ENCODE data around the gene ZBTB17. TPM values are rescaled to one million over a fixed set of nuclear protein-coding genes. Genes with fewer than 3 reads are reported as not detected.

Gene ZBTB17
- total and polyA plus RNA-seq, 2 of the 4 experiments (the other 2 are of a cell fraction) = 26.3 to 58.2 TPM

DNA sequence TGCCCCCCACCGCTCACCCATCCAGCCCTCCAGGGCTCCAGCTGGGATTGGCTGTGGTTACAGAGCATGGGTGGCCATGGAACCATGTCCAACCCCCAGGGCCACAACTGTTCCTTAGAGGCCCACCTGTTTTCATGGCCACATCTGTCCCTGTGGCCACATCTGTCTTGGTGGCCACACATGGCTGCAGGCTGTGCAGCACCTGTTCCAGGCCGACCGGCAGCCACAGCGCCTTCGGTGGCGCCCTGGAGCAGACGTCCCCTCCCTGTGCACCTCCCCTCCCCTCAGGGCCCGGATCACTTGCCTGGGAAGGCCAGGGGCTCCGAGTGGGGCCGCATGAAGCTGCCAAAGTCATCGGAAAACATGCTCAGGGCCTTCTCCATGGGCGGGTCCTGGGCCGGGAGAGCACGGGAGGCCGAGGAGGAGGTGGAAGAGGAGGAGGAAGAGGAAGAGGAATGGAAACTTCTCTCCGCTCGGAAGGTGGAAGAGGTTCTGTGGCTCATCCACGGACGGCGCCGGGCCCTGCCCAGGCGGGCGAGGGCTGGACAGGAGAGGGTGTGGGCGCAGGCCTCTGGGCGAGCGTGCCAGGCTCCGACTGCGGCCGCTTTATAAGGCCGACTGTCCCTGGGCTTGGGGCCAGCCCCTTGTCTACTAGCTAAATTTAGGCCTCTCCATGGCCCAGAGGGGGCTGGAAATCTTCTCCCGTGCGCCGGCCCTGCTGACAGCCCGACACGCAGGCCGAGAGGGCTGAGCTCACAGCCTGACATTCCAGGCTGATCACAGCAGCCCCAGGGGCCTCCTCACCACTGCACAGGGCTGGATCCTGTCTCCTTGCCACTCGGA lies 41.8 kb upstream of the ZBTB17 start, which contains the start of gene HSPB7 (continued):
- TF ChIP-seq, protein P1, sequence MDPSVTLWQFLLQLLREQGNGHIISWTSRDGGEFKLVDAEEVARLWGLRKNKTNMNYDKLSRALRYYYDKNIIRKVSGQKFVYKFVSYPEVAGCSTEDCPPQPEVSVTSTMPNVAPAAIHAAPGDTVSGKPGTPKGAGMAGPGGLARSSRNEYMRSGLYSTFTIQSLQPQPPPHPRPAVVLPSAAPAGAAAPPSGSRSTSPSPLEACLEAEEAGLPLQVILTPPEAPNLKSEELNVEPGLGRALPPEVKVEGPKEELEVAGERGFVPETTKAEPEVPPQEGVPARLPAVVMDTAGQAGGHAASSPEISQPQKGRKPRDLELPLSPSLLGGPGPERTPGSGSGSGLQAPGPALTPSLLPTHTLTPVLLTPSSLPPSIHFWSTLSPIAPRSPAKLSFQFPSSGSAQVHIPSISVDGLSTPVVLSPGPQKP (IDR thresholded peaks at IDR 0.05; ENCODE audit: borderline replicate concordance, low read depth, low read length) = no peak

DNA sequence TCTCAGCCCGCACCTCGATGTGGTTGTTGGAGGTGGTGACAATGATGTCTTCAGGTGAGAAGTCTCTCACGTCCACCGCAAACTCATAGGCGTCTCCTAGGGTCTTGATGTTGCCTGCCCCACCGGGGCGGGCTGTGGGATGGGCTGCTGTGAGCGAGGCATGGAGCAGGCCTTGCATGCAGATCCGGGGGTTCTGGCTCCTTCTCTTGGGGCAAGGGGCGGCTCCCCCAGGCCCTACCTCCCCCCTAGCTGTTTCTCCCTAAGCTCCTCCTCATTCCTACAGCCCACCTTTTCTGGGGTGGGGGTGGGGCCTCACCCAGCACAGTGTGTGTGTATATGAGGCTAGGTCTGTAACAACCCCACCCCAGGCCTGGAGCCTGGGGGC lies 41.2 kb upstream of the ZBTB17 start:
- POLR2A ChIA-PET (ENCODE audit: unreplicated experiment) = no interaction called here
- Histone ChIP-seq H3K4ac (ENCODE audit: low read depth, low read length) (no peak overlapping the region), H3K56ac (ENCODE audit: extremely low read depth, insufficient read depth, low read length) (no peak overlapping the region), H3K18ac (ENCODE audit: low read depth, low read length) (no peak overlapping the region), H3K9me1 (ENCODE audit: insufficient read depth, low read length) (peaks cover 3% of the 10 kb centered on the region), H3K79me1 (ENCODE audit: low read depth in 1 of 2, low read length in 2 of 2) (no peaks in the 10 kb centered on the region), H2AK5ac (ENCODE audit: low read depth, low read length) (0 out of 2 replicates have a peak overlapping the region, but pooled peaks have one; percentile 48), H2BK5ac (ENCODE audit: low read depth, low read length, poor library complexity, severe bottlenecking) (no peak overlapping the region), H3K23ac (ENCODE audit: low read depth, low read length) (no peak overlapping the region), H2BK15ac (ENCODE audit: low read depth, low read length) (no peak overlapping the region), H2AK9ac (replicated peaks; ENCODE audit: low read depth, low read length, poor library complexity) (peak overlapping the region; percentile 84), H3K9me3 (ENCODE audit: control insufficient read depth, insufficient read depth, low read length) (no peaks in the 10 kb centered on the region), H2BK120ac (ENCODE audit: low read depth, low read length) (no peak overlapping the region), H4K8ac (ENCODE audit: low read depth in 2 of 2, low read length in 2 of 2) (no peak overlapping the region; a peak in 1 of 4 replicates), H4K91ac (ENCODE audit: insufficient read depth, low read depth, low read length) (no peak overlapping the region), H3K4me3 (ENCODE audit: insufficient read depth, low read depth, low read length) (no peak overlapping the region), H3K4me1 (ENCODE audit: control insufficient read depth, insufficient read depth, low read length) (peaks cover 31% of the 10 kb centered on the region), H3K27ac (ENCODE audit: insufficient read depth, low read length) (no peak overlapping the region), H3K4me2 (ENCODE audit: low read depth, low read length) (no peak overlapping the region), H3K36me3 (ENCODE audit: control insufficient read depth, insufficient read depth, low read length) (no peaks in the 10 kb centered on the region), H4K5ac (ENCODE audit: low read depth, low read length) (no peak overlapping the region), H4K20me1 (ENCODE audit: insufficient read depth, low read length) (no peaks in the 10 kb centered on the region), H3K27me3 (ENCODE audit: control insufficient read depth, insufficient read depth, low read length) (no peaks in the 10 kb centered on the region), H3K14ac (replicated peaks; ENCODE audit: low read depth, low read length) (no peak overlapping the region), H3K9ac (ENCODE audit: low read depth, low read length) (no peak overlapping the region), H2BK20ac (ENCODE audit: low read depth, low read length) (no peak overlapping the region), H2AFZ (replicated peaks; ENCODE audit: low read length, poor library complexity) (peak overlapping the region; percentile 94)
- no TSS peak for BruUV-seq (replicated peaks)
- intact Hi-C loops (cut with micrococcal nuclease) (no loop called here), in situ Hi-C loops (cut with MboI; ENCODE audit: low sequenced_read_pairs) (no loop called here), dilution Hi-C loops (cut with HindIII; ENCODE audit: low sequenced_read_pairs, unreplicated experiment) (no loop called here)
- no peak for ATAC-seq (ENCODE audit: low read depth)
- 60% methylated on average over 2 of the region's 10 CpGs; no CpG with 5 or more reads in 1 of the 2 experiments for WGBS, 2 experiments (ENCODE audit: extremely low coverage in 2 of 2, insufficient read length in 1 of 2)
- no peak for DNase-seq
- CTCF ChIA-PET = no interaction called here
- no peak for TF ChIP-seq RAD21 (IDR thresholded peaks at IDR 0.05; ENCODE audit: low read length)
- TF ChIP-seq, protein P2, sequence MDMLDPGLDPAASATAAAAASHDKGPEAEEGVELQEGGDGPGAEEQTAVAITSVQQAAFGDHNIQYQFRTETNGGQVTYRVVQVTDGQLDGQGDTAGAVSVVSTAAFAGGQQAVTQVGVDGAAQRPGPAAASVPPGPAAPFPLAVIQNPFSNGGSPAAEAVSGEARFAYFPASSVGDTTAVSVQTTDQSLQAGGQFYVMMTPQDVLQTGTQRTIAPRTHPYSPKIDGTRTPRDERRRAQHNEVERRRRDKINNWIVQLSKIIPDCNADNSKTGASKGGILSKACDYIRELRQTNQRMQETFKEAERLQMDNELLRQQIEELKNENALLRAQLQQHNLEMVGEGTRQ (IDR thresholded peaks at IDR 0.05; ENCODE audit: low read depth, low read length) = no peak
- TF ChIP-seq, protein P1 (IDR thresholded peaks at IDR 0.05; ENCODE audit: borderline replicate concordance, low read depth, low read length) = no peak
- TF ChIP-seq NFE2L2 (IDR thresholded peaks at IDR 0.05; ENCODE audit: low read depth, low read length) = no peak
- TF ChIP-seq RFX5 (IDR thresholded peaks at IDR 0.05; ENCODE audit: low read depth, low read length) = no peak
- no peak for TF ChIP-seq FOS (IDR thresholded peaks at IDR 0.05; ENCODE audit: low read depth, low read length)
- TF ChIP-seq, protein P3, sequence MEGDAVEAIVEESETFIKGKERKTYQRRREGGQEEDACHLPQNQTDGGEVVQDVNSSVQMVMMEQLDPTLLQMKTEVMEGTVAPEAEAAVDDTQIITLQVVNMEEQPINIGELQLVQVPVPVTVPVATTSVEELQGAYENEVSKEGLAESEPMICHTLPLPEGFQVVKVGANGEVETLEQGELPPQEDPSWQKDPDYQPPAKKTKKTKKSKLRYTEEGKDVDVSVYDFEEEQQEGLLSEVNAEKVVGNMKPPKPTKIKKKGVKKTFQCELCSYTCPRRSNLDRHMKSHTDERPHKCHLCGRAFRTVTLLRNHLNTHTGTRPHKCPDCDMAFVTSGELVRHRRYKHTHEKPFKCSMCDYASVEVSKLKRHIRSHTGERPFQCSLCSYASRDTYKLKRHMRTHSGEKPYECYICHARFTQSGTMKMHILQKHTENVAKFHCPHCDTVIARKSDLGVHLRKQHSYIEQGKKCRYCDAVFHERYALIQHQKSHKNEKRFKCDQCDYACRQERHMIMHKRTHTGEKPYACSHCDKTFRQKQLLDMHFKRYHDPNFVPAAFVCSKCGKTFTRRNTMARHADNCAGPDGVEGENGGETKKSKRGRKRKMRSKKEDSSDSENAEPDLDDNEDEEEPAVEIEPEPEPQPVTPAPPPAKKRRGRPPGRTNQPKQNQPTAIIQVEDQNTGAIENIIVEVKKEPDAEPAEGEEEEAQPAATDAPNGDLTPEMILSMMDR (conservative IDR thresholded peaks at IDR 0.05; ENCODE audit: low read depth, low read length) = no peak
- TF ChIP-seq MAFK (IDR thresholded peaks at IDR 0.05; ENCODE audit: low read depth, low read length) = no peak
- no peak for TF ChIP-seq MXI1 (IDR thresholded peaks at IDR 0.05; ENCODE audit: borderline replicate concordance, low read depth, low read length)
- TF ChIP-seq SMC3 (IDR thresholded peaks at IDR 0.05; ENCODE audit: low read depth, low read length) = no peak
- no peak for TF ChIP-seq POLR2A (IDR thresholded peaks at IDR 0.05; ENCODE audit: low read depth, low read length)
